ENCODE results near the gene PAK3. TPM values are rescaled to one million over a fixed set of nuclear protein-coding genes. Genes with fewer than 3 reads are reported as not detected.

PAK3 gene
- polyA plus RNA-seq, 3 donors from 2014 or later, result 0.12 TPM; not detected in 2

- Mint-ChIP-seq H3K4me1 (no peaks in the 10 kb centered on the region), H3K27ac (no peak overlapping the region), H3K27me3 (ENCODE audit: low read depth in 3 of 3) (peaks cover 0 to 5% (median 3%) of the 10 kb centered on the region in 3 donors), H3K4me3 (no peak overlapping the region), H3K9me3 (no peaks in the 10 kb centered on the region), H3K36me3 (no peaks in the 10 kb centered on the region)
- DNase-seq, result no peak
Observed at GRCh38 chrX:111110098-111110775, 14.2 kb downstream of the PAK3 start.

- Mint-ChIP-seq H3K4me3 (no peak overlapping the region), H3K27ac (no peak overlapping the region), H3K4me1 (no peaks in the 10 kb centered on the region), H3K9me3 (no peaks in the 10 kb centered on the region), H3K36me3 (no peaks in the 10 kb centered on the region), H3K27me3 (ENCODE audit: low read depth in 3 of 3) (peaks cover 2 to 5% (median 3%) of the 10 kb centered on the region in 3 donors)
- DNase-seq, result no peak
Observed at GRCh38 chrX:111114806-111115205, 18.8 kb downstream of the PAK3 start.

- no peaks in the 10 kb centered on the region for H3K36me3 Mint-ChIP-seq
- peaks cover 0 to 3% (median 0%) of the 10 kb centered on the region in 6 donors for H3K9me3 Mint-ChIP-seq
- H3K4me3 Mint-ChIP-seq, result no peak overlapping the region
- H3K27ac Mint-ChIP-seq, result no peak overlapping the region
- peaks cover 3 to 6% (median 5%) of the 10 kb centered on the region in 3 donors for H3K27me3 Mint-ChIP-seq (ENCODE audit: low read depth in 3 of 3)
- H3K4me1 Mint-ChIP-seq, result no peaks in the 10 kb centered on the region
- DNase-seq, result no peak
Observed at GRCh38 chrX:111116666-111117065, 20.7 kb downstream of the PAK3 start.

- no peak overlapping the region for H3K27ac Mint-ChIP-seq
- H3K27me3 Mint-ChIP-seq (ENCODE audit: low read depth in 3 of 3), result peaks cover 0 to 9% (median 7%) of the 10 kb centered on the region in 3 donors
- peaks cover 0 to 3% (median 0%) of the 10 kb centered on the region in 6 donors for H3K9me3 Mint-ChIP-seq
- no peak overlapping the region for H3K4me3 Mint-ChIP-seq
- no peak for DNase-seq
- H3K36me3 Mint-ChIP-seq, result no peaks in the 10 kb centered on the region
- peaks cover 12 to 22% of the 10 kb centered on the region in 2 donors for H3K4me1 Mint-ChIP-seq
Observed at GRCh38 chrX:111119341-111119740, 23.4 kb downstream of the PAK3 start.

GRCh38 chrX:111123125-111123524 lies 27.1 kb downstream of the PAK3 start:
- DNase-seq, result peak in 1 of 3 donors; percentile 8
- Mint-ChIP-seq H3K9me3 (peaks cover 0 to 3% (median 0%) of the 10 kb centered on the region in 6 donors), H3K27me3 (ENCODE audit: low read depth in 3 of 3) (peaks cover 0 to 9% (median 7%) of the 10 kb centered on the region in 3 donors), H3K36me3 (no peaks in the 10 kb centered on the region), H3K4me1 (peaks cover 13 to 25% of the 10 kb centered on the region in 2 donors), H3K4me3 (peak overlapping the region; percentile 76 to 88 (median 83)), H3K27ac (peak overlapping the region; percentile 46 to 86 (median 77))

- Mint-ChIP-seq H3K4me1 (peaks cover 13 to 25% of the 10 kb centered on the region in 2 donors), H3K36me3 (no peaks in the 10 kb centered on the region), H3K27ac (peak overlapping the region in 5 of 6 donors; percentile 46 to 86 (median 76)), H3K9me3 (peaks cover 0 to 3% (median 0%) of the 10 kb centered on the region in 6 donors), H3K27me3 (ENCODE audit: low read depth in 3 of 3) (peaks cover 0 to 10% (median 7%) of the 10 kb centered on the region in 3 donors), H3K4me3 (peak overlapping the region in 4 of 5 donors; percentile 76 to 88 (median 84))
- DNase-seq, result no peak
Observed at GRCh38 chrX:111123606-111124179, 27.7 kb downstream of the PAK3 start.

- no peak for DNase-seq
- Mint-ChIP-seq H3K9me3 (peaks cover 0 to 3% (median 0%) of the 10 kb centered on the region in 6 donors), H3K4me3 (no peak overlapping the region), H3K36me3 (no peaks in the 10 kb centered on the region), H3K27me3 (ENCODE audit: low read depth in 3 of 3) (peaks cover 0 to 12% (median 7%) of the 10 kb centered on the region in 3 donors), H3K27ac (peak overlapping the region in 1 of 6 donors; percentile 13), H3K4me1 (peaks cover 13 to 25% of the 10 kb centered on the region in 2 donors)
Observed at GRCh38 chrX:111124418-111124817, 28.4 kb downstream of the PAK3 start.

GRCh38 chrX:111127038-111127437 lies 31.0 kb downstream of the PAK3 start:
- no peak overlapping the region for H3K27ac Mint-ChIP-seq
- no peaks in the 10 kb centered on the region for H3K36me3 Mint-ChIP-seq
- peaks cover 13 to 25% of the 10 kb centered on the region in 2 donors for H3K4me1 Mint-ChIP-seq
- no peak overlapping the region for H3K4me3 Mint-ChIP-seq
- H3K9me3 Mint-ChIP-seq, result no peaks in the 10 kb centered on the region
- H3K27me3 Mint-ChIP-seq (ENCODE audit: low read depth in 3 of 3), result peaks cover 0 to 12% (median 2%) of the 10 kb centered on the region in 3 donors
- no peak for DNase-seq

GRCh38 chrX:111129921-111130320 lies 33.9 kb downstream of the PAK3 start:
- Mint-ChIP-seq H3K27ac (no peak overlapping the region), H3K27me3 (ENCODE audit: low read depth in 3 of 3) (peaks cover 2 to 8% (median 2%) of the 10 kb centered on the region in 3 donors), H3K4me1 (no peaks in the 10 kb centered on the region), H3K9me3 (no peaks in the 10 kb centered on the region), H3K36me3 (no peaks in the 10 kb centered on the region), H3K4me3 (no peak overlapping the region)
- DNase-seq, result no peak

GRCh38 chrX:111131572-111131971 lies 35.6 kb downstream of the PAK3 start:
- Mint-ChIP-seq H3K4me1 (no peaks in the 10 kb centered on the region), H3K27me3 (ENCODE audit: low read depth in 3 of 3) (peaks cover 2 to 5% (median 2%) of the 10 kb centered on the region in 3 donors), H3K36me3 (no peaks in the 10 kb centered on the region), H3K27ac (no peak overlapping the region), H3K9me3 (no peaks in the 10 kb centered on the region), H3K4me3 (no peak overlapping the region)
- DNase-seq, result no peak

- H3K36me3 Mint-ChIP-seq, result no peaks in the 10 kb centered on the region
Observed at GRCh38 chrX:111133389-111133788, 37.4 kb downstream of the PAK3 start.

GRCh38 chrX:111145878-111146277 lies 49.9 kb downstream of the PAK3 start:
- no peak for DNase-seq
- peaks cover 0 to 3% (median 0%) of the 10 kb centered on the region in 6 donors for H3K9me3 Mint-ChIP-seq
- H3K27me3 Mint-ChIP-seq (ENCODE audit: low read depth in 3 of 3), result peaks cover 2 to 16% (median 6%) of the 10 kb centered on the region in 3 donors
- H3K27ac Mint-ChIP-seq, result no peak overlapping the region
- H3K4me3 Mint-ChIP-seq, result no peak overlapping the region
- no peaks in the 10 kb centered on the region for H3K36me3 Mint-ChIP-seq
- no peaks in the 10 kb centered on the region for H3K4me1 Mint-ChIP-seq

More at GRCh38 chrX:111133389-111133788, 37.4 kb downstream of the PAK3 start:
- Mint-ChIP-seq H3K27ac (no peak overlapping the region), H3K9me3 (no peaks in the 10 kb centered on the region), H3K4me3 (no peak overlapping the region), H3K27me3 (ENCODE audit: low read depth in 3 of 3) (peaks cover 2 to 3% (median 2%) of the 10 kb centered on the region in 3 donors), H3K4me1 (no peaks in the 10 kb centered on the region)
- DNase-seq, result no peak

GRCh38 chrX:111151764-111152163 lies 55.8 kb downstream of the PAK3 start:
- Mint-ChIP-seq H3K4me3 (no peak overlapping the region), H3K36me3 (no peaks in the 10 kb centered on the region), H3K27me3 (ENCODE audit: low read depth in 3 of 3) (peaks cover 2 to 22% (median 3%) of the 10 kb centered on the region in 3 donors), H3K9me3 (peaks cover 0 to 3% (median 0%) of the 10 kb centered on the region in 6 donors), H3K27ac (no peak overlapping the region), H3K4me1 (no peaks in the 10 kb centered on the region)
- no peak for DNase-seq

GRCh38 chrX:111159232-111159631 lies 63.2 kb downstream of the PAK3 start:
- no peak overlapping the region for H3K4me3 Mint-ChIP-seq
- peaks cover 0 to 4% (median 0%) of the 10 kb centered on the region in 6 donors for H3K9me3 Mint-ChIP-seq
- no peaks in the 10 kb centered on the region for H3K36me3 Mint-ChIP-seq
- H3K27ac Mint-ChIP-seq, result no peak overlapping the region
- DNase-seq, result no peak
- H3K4me1 Mint-ChIP-seq, result no peaks in the 10 kb centered on the region
- peaks cover 0 to 16% (median 1%) of the 10 kb centered on the region in 3 donors for H3K27me3 Mint-ChIP-seq (ENCODE audit: low read depth in 3 of 3)
